ENCODE results near the gene SPIB.
A peak's percentile ranks its signal among the peaks of the same experiment; 100 is the strongest.

DNA sequence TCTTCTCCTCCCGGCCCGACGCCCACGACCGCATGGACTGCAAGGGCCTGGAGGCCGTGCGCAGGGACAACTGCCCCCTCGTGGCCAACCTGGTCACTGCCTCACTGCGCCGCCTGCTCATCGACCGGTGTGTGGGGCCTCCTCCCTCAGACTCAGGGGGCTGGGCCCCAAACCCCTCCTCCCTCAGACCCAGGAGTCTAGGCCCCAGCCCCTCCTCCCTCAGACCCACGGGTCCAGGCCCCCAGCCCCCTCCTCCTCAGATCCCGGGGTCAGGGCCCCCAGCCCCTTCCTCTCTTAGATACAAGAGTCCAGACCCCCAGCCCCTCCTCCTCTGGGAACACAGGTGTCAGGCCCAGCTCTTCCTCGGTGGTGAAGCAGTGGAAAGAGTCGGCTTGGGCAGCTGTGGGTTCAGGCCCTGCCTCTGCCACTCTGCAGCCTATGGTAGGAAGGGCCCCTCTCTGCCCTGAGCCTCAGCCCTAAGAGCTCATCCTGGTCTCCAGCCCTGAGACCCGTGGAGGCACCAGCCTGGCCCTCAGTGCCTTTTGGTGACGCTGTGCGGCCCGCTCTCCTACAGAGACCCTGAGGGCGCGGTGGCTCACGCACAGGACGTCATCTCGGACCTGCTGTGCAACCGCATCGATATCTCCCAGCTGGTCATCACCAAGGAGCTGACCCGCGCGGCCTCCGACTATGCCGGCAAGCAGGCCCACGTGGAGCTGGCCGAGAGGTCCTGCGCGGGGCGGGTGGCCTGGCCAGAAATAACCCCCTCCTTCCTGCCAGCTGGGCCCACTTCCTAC, 3.7 kb upstream of the SPIB start:
- TF ChIP-seq, protein P1, sequence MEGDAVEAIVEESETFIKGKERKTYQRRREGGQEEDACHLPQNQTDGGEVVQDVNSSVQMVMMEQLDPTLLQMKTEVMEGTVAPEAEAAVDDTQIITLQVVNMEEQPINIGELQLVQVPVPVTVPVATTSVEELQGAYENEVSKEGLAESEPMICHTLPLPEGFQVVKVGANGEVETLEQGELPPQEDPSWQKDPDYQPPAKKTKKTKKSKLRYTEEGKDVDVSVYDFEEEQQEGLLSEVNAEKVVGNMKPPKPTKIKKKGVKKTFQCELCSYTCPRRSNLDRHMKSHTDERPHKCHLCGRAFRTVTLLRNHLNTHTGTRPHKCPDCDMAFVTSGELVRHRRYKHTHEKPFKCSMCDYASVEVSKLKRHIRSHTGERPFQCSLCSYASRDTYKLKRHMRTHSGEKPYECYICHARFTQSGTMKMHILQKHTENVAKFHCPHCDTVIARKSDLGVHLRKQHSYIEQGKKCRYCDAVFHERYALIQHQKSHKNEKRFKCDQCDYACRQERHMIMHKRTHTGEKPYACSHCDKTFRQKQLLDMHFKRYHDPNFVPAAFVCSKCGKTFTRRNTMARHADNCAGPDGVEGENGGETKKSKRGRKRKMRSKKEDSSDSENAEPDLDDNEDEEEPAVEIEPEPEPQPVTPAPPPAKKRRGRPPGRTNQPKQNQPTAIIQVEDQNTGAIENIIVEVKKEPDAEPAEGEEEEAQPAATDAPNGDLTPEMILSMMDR (IDR thresholded peaks at IDR 0.05 in 8 of 11, conservative IDR thresholded peaks at IDR 0.05 in 3 of 11): peak; percentile 77 to 97 (median 92)
- no peak for TF ChIP-seq POLR2A (IDR thresholded peaks at IDR 0.05)
